ENCODE data around the gene MYADML2.

Gene MYADML2

DNA sequence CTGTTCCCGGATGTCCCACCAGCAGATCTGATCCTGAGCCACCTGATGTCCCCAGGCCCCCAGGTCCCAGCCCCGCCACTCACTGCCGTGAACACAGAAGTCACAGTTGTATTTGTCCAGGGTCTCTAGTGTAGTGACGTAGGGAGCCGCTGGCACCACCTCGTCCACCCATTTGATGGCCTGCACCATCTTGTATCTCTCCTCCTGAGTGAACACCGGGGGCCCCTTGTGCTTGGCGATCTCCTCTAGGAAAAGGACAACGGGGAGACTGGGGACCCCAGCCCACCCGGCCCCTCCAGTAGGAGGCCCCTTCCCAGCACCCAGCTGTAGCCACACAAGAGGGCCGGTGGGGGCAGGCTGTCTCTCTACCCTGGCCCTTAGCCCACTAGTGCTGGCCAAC lies 38.2 kb downstream of the MYADML2 start:
- DNase-seq, result no peak

DNA sequence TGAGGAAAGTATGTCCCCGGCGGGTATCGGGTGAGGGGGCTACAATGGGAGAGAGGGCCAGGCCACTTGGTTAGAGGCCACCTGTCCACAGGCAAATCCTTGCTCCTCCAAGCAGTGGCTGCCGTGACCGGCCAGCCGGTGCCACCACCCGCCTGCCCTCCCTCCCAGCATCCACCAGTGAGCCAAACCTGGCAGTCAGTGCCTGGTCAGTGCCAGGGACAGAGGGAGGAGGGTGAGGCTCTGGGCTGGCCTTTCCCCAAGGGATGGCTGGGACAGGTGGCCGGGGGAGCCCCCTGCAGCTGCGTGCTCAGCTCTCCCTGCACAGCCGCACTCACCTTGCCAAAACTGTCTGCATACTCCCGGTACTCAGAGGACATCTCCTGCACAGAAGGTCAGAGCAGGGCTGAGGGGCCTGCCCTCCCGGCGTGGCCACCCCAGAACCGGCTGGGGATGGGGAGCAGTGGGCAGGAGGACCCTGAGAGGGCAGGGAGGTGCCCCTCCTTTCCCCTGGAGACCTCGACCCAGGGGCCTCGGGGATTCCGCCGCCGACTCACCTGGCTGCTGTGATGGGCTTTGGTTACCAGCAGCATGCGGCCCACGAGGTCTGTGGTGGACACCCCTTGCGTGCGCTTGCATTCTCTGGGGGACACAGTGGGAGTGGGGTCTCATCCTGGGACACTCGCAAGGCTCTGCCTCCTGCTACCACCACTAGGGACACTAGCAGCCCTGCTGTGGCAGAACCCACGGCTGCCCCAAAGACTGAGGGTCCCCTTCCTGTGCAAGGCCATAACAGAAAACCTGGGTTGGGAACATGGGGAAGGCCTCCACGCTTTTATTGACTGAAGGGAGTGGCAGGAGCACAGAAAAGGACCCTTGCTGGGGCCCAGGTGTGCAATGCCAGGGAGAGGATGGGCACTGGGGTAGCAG lies 39.6 kb downstream of the MYADML2 start:
- DNase-seq, result no peak

DNA sequence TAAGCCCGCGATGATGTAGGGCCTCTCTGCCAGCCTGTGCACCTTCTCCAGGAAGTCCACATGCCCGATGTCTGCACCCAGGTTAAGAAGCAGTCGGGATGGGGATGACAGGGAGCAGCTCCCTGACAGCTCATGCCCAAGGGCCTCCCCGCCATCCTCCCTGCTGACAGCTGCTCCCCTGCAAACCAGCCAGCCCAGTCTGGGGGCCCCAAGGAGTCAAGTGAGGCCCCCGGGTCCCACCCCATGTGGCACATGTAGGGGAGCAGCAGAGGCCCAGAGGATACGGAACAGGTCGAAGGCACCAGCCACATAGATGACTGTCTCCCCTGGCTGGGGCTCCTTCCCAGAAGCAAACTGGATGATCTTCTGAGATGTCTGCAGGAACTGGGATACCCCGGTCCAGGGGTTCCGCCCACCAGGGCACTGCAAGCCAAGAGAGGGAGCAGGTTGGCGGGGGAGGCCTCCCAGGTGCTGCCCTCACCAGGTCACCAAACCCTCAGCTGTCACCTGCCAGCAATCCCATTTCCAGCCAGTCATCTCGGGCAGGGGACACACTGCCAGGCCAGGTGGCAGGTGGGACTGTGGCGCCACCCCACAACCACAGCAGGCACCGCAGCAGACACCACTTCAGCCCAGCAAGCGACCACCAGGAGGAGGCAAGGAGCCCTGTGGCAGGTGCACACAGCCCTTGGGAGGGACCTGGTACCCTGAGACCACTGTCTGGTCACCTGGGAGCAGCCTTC lies 40.4 kb downstream of the MYADML2 start:
- no peak for DNase-seq

DNA sequence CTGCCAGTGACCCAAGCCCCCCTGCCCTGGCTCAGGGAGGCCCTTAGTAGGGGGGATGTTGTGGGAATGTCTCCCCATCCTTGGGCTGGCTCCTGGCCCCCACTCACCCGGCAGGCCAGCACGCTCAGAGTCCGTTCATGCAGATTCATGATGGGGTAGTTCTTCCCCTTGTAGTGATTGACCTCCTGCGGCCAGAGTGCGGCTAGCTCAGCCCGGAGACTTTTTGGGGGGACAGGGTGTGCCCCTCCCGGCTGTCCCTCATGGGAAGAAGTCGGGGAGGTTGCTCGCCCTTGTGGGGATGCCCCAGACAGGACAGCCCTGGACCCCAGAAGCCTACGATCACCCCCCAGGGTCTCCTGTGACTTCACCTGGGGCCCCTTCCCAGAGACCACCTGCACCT lies 41.0 kb downstream of the MYADML2 start:
- DNase-seq, result no peak

DNA sequence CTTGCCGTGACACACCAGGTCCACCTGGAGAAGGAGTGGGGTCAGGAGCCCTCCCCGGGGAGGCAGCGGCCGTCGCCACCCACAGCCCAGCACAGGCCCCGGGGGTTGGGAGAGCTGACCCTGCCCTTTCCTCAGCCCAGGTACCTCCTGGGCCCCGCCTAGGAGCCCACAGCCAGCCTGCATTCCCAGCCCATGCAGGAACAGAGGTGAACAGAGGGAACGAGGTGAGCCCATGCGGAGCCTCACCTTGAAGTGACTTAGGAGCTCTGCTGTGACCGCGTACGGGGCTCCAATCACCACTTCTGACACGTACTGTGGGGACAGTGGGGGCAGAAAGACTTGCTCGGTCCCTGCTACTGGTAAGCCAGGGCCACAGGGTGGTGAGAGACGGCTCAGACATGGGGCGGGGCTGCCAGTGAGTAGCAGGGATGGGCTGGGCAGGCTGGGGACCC lies 41.6 kb downstream of the MYADML2 start:
- DNase-seq, result no peak

DNA sequence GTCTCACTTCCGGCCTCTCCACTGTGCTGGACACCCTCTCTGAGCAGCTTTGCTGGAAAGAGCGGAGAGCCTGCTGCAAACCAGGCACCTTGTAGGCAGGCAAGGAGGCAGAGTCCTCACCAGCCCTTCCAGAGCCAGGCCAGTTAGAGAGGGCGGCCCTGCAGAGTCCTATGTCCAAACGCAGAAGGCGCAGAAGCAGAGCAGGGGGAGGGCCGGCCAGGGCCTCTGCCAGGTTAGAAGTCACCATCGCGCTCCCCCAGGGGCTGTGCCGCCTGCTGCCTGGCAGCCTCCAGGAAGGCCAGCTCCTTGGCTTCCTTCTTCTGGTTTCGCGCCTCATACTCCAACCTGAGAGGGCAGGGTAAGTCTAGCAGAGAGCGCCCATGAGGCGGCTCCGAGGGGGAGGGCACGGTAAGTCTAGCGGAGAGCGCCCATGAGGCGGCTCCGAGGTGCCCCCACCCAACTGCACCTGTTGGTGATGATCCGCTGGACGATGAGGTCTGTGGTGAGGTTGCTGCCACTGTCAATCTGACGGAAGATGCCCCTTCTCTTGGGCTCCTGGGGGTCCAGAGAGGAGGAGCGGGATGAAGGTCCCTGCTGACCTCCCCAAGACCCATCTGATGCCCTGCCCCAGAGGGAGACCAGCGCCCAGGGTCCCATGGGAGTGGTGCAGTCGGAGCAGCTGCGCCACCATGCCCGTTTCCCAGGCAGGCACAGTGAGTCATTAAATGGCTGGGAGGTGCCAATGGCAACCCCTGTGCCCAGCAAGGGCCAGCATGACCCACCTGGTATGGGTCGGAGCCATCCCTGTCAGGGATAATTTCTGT lies 42.2 kb downstream of the MYADML2 start:
- no peak for DNase-seq

DNA sequence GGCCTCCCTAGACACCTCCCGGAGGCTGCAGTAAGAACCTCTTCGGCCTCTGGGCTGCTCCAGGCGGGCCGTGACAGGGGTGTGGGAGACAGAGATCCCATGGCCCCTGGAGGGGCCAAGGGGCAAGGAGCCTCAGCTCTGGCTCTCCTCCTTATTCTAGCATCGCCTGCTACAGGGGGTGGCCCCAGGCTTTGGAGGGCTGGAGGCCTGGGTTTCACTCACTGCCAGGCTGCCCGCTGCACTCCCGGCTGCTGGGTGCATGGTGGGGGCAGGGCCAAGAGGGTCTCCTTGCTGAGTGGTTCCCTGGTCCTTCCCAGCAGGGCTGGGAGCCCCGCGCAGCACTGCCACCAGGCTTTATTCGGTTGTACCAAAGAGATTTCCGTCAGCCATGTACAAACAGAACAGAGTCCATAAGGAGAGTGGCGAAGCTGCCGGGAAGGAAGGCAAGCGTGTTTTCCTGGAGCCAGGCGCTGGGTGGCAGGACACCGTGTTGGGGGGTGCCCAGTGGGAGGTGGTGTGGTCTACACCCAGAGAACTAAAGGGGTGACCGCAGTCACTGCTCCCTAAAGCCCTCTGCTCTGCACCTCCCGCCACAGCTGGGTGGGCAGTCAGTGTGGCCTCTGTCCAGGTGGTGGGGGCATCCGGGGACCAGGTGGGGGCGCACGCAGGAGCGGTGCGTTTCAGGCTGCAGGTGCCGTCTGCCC lies 43.0 kb downstream of the MYADML2 start:
- DNase-seq, result no peak

DNA sequence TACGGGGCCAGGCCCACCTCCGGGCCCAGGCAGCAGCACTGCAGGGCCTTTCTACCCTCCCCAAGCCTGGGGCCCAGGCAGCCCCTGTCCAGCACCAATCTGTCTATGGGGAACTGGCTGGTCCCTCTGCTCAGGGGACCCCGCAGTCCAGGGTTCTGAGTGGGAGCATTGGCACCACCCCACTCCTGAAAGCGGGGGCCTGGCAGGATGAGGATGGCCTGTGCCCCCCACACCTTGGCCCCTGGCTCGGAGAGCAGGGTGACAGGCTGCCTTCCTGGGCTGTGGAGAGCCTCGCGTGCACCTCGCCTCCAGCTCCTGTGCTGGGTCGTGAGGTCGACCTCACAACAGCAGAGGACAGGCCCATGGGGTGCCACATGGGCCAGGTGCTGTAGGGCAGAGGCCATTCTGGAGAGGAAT lies 43.6 kb downstream of the MYADML2 start:
- DNase-seq, result no peak

DNA sequence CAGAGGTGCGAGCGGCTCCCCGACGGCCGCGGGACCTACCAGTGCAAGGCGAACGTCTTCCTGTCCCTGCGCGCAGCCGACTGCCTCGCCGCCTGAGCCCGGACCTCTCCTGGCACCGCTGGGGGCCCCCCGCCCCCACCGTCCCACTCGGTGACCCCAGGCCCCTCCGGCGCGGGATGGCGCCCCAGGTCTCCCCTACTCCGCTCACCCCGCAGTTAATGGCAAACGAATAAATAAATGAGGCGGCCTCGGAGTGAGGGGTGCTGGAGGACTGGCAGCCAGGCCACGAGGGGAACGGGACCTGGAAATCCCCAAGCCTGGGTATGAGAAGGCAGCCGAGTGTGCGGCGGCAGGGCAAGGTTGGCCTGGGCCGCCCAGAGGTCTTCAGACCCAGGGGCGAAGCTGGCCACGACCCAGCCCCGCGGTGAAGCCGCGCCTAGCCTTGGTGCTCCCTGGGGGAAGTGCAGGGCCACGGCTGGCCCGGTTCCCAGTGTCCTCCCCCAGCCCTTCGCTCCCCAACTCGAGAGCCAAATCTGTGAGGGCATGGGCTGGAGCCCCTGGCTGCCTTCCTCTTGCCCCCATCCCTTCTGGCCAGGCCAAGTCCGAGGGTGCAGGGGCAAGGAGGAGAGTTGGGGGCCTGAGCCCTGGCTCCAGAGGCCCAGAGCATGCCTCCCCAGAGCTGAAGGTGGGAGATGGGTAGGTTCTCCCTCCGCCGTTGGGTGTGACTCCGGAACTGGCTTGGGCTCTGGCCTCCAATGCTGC lies 44.2 kb downstream of the MYADML2 start:
- no peak for DNase-seq

DNA sequence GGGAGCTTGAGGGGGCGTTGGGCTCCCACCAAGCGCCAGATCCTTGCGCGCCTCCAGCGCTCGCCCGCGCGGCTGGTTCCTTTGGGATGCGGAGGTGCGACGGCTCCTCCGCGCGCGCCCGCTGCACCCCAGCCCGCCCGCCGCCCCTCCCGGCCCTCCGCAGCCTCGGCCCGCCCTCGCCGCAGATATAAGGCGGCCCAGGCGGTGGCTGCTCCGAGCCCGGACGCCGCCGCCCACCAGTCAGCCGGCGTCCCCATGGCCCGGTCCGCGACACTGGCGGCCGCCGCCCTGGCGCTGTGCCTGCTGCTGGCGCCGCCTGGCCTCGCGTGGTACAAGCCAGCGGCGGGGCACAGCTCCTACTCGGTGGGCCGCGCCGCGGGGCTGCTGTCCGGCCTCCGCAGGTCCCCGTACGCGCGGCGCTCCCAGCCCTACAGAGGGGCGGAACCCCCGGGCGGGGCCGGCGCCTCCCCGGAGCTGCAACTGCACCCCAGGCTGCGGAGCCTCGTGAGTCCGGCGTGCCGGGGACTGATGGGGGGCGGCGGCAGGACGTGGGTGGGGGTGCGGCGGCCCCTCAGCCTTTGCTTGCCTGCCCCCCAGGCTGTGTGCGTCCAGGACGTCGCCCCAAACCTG lies 44.9 kb downstream of the MYADML2 start, which contains the start of gene NPB:
TSS of gene NPB (plus strand) at position 216 of the 630 bp plus-strand sequence. CDS start at position 256, 40 bp downstream.
- no peak for DNase-seq

DNA sequence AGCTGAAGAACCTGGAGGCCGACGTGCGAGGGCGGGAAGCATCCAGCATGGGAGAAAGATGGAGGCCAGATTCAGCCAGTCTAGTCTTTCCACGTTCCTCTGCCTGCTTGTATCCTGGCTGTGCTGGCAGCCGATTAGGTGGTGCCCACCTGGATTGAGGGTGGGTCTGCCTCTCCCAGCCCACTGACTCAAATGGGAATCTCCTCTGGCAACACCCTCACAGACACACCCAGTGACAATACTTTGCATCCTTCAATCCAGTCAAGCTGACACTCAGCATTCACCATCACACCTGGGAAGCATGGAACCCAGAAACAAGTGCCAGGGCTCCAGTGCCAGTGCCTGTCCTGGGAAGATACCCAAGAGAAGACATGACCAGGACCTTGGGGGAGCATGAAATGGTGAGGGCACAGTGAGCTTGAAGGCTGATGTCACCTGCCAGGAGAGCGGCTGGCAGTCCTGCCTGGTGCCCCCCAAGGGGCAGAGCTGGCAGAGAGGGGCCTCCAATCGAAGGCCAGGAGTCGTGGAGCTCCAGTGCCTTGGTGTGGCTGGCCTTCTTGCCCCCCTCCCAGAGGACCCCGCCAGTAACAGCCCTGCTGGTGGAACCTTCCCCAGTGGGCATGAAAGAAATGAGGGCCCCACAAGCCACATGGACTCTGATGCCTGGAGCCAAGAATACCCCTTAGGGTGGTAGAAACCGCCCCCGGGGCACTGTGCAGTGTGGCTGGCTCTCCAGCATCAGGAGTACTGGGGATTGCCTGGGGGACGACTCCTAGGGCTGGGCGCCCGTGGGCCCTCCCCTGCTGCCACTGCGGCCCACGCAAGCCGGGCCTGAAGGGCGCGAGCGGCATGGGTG lies 45.6 kb downstream of the MYADML2 start:
- DNase-seq, result no peak

DNA sequence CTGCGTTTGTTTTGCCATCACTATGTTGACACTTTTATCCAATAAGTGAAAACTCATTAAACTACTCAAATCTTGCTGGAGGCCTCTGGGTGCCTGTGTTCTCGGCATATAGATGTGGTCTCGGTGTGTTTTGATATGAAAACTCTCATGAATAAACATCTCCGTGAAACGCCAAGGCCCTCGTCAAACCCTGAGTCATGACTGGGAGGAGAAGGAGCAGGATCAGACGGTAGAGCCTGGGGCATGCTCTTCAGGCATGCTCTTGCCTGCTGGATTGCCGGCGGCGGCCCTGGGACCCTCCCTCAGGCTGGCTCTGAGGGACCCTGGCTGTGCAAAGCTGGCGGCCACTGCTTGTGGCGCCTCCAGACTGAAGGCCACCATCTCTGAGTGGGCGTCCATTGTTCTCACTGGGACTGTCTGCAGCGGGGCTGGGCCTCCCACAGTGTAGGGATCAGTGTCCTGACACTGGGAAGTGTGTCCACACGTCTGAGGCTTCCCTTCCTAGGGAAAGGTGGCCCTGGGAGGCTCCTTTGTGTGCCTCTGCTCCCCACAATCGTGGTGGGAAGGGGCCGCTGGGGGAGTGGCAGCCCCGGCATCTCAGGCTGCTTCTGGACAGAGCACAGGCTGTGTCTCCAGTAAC lies 46.7 kb downstream of the MYADML2 start:
- DNase-seq, result no peak

DNA sequence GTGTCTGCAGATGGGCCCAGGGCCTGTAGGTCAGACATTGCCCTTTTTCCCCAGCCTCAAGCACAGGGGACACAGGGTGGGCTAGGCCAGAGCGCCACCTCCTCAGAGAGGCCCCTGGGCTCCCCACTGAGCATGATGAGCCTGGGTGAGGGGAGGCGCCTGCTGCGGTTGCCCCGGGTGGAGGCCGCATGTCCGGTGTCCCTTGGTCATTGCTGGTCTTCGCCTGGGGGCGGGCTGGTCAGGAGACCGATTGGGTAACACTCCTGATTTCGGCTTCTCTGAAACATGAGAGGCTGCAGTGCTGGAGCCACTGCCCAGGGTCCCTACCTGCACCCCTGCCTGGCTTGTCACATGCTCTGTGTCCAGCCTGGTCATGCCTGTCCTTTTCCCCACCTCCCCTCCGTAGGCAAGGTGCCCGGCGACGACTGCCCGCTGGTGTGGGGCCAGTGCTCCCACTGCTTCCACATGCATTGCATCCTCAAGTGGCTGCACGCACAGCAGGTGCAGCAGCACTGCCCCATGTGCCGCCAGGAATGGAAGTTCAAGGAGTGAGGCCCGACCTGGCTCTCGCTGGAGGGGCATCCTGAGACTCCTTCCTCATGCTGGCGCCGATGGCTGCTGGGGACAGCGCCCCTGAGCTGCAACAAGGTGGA lies 47.4 kb downstream of the MYADML2 start:
- no peak for DNase-seq

DNA sequence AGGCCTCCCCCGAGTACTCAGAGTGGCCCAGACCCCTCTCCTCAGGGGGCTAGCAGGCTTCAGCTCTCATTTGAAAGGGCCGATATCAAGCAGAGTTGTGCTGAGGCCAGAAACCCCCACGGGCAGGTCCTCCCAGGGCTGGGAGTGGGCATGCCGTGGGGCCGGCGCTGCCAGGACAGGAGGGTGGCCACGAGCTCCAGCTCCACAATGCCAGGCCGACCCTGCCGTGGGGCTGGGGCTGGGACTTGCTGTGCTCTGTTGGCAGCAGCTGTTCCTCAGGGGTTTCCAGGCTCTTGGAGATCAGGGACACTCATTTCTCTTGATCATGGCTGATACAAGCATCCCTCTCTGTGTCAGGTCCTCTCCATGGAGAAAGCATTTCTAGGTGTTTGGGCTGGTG lies 48.1 kb downstream of the MYADML2 start:
- no peak for DNase-seq

DNA sequence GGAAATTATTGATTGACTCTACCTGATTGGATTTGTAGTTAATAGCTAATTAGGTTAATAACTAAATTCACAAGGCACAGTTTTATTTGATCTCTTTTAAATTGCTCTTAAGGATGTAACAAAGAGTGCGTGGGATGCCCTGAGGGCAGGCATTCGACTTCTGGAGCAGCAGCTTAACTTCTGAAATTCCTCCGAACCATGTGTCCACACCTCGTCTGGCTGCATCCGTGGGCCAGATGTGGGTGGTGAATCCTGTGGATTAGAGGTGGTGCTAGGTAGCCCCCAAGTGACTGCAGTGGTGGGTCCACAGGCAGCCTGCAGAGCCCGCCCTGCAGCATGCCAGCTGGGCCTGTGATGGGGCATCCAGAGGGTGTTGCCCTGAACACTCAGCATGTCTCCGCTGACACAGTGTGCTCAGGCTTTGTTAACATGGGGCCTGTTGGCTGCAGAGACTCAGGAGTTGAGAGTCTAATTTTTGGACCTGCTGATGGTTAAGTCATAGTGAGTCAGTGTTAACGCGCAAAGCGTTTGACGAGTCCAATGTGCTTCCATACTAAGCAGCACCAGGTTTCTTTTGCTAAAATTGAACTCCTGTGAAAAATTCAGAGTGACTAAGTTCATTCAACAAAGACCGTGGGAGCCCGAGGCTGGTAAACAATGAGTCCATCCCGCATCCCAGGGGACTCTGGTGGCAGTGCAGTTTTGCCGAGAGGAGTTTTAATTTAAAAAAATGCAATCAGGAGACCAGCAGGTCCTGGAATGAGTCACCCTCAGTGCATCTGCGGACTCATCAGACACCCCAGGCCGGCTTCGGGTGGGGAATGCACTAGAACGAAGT lies 48.8 kb downstream of the MYADML2 start:
- no peak for DNase-seq

DNA sequence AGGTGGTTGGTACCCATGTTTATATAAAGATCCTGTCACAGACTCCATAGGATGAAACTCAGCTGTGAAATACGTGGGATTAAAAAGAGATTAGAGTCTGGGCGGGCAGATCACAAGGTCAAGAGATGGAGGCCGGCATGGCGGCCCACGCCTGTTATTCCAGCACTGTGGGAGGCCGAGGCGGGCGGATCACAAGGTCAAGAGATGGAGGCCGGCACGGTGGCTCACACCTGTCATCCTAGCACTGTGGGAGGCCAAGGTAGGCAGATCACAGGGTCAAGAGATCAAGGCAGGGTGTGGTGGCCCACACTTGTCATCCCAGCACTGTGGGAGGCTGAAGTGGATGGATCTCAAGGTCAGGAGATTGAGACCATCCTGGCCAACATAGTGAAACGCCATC lies 51.6 kb downstream of the MYADML2 start:
- no peak for DNase-seq

DNA sequence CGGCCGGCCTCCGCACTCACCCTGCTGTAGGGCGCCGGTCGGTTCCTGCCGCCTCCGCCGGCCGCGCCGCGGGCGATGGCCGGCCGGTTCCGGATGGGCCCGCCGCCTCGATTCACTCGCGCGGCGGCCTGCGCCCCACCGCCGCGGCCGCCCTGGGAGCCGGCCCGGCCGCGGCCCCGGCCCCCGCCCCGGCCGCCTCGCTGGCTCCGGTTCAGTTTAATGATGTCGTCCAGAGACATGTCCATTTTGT lies 55.8 kb downstream of the MYADML2 start:
- DNase-seq, result no peak

Measured in stimulated activated naive CD4-positive, alpha-beta T cell treated with Interleukin-2 at 50 U/mL for 16 hours (primary cell).